Forelimb muscle (tissue), 1 donor: ENCODE measurements around the gene TMED10. TPM values are rescaled to one million over a fixed set of nuclear protein-coding genes. Genes with fewer than 3 reads are reported as not detected.
"Not testable (repeated sequence)": the region's sequence is repeated elsewhere in the genome, so short reads cannot be mapped to it uniquely, and the experiment has no call there.

ENCODE experiments used
- DNase-seq: peaks from one replicate; pipeline ENCODE4 v3.0.0-alpha.2; 2013; ENCODE audit warnings: low read depth
- polyA plus RNA-seq: library from polyadenylated mRNA; unstranded; fragments of 120-200 nt; gene quantifications from one replicate; pipeline ENCODE4 v1.2.1, GENCODE V29; 2013; ENCODE audit not compliant: insufficient read length

Gene TMED10
- polyA plus RNA-seq, 1 donor, result 114 TPM

DNA sequence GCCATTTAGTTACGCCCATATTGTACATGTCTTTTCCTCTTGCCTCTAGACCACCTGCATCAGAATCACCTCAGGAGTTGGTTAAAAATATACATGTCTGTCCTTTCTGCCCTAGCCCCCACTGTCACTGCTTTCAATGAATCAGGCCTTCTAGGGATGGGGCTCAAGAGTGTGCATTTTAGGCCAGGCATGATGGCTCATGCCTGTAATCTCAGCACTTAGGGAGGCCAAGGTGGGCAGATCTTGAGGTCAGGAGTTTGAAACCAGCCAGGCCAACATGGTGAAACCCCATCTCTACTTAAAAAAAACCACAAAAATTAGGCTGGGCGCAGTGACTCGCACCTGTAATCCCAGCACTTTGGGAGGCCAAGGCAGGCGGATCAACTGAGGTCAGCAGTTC is 13.6 kb upstream of the TMED10 start:
- DNase-seq, result no peak

DNA sequence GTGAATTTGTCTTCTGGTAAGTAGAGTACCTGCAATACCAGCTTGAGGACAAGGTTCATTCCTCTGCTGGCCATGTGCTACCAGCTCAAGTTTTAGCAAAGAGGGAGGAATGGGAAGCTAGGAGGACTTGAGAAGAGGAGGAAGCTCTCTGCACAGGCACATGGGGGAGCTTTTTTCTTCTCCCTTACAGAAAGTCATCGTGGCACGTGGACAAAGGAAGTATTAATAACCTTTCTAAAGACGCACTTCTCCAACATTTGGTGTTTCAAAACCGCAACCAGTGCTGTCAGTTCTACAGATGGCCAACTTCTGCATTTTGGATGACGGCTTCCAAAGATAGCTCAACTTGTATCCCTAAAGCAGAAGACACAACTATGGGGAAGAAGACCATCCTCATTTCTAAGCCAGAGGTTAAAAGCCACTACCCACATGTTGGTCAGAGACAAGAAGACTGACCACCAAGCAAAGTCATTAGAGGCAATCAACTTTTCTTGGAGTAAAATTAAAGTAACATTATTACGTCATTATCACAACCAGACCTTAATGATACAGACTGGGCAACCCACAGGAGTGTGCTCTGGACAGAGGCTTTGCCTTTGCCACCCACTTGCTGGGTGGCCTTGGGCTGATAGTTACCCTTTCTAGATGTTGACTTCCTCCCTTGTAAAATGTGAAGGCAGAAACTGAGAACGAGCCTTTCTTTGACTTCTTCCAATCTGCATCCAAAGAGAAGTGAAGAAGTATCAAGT is 12.3 kb upstream of the TMED10 start:
- peak; percentile 45 for DNase-seq

DNA sequence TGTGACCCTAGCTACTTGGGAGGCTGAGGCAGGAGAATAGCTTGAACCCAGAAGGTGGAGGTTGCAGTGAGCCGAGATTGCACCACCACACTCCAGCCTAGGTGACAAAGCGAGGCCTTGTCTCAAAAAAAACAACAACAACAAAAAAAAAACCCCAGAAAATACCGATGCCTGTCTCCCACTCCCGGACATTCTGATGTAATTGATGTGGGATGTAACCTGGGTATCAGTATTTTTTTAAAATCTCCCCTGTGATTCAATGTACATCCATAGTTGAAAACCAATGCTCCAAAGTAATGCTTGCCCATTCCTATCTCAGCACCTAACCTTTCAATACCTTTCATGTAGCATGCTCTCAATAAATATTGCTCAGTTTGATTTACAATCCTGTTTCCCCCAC is 11.7 kb upstream of the TMED10 start:
- DNase-seq, result no peak

DNA sequence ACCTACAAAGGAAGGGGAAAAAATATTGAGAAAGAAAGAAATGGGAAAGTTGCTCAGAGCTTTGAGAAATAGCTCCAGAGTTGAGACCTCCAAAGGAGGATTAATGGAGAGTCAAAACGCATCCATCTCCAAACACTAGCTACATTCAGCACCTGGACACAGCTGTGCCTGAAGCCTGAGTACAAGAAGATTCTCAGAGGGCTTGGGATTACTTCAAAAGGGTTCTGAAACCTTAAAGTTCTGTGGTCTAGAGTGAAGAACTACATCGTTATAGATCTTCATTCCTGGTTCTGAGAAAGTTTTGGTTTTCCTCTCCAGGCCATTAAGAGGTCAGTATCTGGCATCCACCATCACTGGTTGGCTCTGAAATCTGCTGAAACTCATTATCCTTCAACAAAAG is 10.5 kb upstream of the TMED10 start:
- DNase-seq, result no peak

DNA sequence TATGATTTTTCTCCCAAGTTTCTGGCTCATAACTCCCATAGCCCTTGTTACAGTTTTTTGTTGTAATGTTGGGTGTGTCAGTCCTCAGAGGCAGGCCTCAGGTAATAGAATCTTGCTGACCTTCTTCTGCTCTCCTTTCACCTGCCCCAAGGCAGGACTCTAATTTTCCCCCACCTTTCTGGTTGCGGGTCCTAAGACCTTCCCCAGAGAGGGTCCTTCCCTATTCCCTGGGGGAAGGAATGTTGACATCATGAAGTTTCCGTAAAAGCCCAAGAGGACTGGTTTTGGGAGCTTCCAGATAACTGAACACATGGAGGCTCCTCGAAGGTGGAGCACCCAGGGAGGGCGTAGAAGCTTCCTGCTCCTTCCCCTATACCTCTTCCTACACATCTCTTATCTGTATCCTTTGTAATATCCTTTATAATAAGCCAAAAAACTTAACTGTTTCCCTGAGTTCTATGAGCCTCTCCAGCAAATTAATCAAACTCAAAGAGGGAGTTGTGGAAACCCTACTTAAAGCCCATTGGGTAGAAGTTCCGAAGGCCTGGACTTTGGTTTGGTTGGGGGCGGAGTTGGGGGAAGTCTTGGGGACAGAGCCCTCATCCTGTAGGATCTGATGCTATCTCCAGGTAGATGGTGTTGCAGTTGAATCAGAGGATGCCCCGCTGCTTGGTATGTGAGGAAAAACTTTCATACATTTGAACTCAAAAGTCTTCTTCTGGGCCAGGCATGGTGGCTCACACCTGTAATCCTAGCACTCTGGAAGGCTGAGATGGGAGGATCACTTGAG is 9.0 kb upstream of the TMED10 start:
- DNase-seq, result no peak

DNA sequence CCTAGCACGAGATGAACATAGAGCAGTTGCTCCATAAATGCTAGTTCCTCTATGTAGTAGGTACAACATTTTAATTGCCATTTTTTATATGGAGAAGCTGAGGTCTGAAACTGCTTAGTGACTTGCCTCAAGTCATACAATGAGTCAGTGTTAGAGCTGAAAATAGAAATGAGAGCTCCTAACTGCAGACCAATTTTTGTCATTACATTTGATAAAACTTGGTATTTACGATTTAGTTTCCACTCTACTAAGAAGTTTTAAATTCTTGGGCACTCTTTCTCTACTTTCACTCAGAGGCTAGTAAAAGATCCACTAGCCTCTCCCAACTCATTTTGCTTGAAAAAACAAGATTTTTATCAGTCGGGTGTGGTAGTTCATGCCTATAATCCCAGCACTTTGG is 8.1 kb upstream of the TMED10 start:
- no peak for DNase-seq

DNA sequence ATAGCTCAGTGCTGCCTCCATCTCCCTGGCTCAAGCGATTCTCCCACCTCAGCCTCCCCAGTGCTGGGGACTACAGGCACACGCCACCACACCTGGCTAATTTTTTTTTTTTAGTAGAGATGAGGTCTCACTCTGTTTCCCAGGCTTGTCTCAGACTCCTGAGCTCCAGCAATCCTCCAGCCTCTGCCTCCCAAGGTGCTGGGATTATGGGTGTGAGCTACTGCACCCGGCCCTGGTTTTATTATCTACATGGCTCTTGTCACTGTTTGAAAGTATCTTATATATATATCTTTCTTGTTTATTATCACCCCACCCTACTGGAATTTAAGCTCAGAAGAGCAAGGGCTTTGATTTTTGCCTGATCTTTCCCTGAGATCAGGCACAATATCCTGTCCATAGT is 7.6 kb upstream of the TMED10 start:
- no peak for DNase-seq

DNA sequence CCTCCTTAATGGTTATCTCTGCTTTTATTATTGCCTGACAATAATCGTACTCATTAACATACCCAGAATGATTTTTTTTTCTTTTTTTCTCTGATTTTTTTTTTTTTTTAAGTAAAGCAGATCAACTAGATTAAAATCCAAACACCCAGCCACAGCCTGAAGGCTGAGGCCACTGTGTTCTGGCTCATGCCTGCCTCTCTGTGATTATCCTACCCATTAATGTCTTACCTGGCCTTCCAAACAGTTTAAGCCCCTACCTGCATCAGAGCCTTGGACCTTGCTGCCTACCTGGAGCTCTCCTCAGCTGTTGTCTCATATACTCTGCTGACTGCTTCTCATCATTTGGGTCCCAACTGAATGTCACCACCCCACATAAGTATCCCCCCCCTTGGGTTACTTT is 6.8 kb upstream of the TMED10 start:
- DNase-seq, result no peak

DNA sequence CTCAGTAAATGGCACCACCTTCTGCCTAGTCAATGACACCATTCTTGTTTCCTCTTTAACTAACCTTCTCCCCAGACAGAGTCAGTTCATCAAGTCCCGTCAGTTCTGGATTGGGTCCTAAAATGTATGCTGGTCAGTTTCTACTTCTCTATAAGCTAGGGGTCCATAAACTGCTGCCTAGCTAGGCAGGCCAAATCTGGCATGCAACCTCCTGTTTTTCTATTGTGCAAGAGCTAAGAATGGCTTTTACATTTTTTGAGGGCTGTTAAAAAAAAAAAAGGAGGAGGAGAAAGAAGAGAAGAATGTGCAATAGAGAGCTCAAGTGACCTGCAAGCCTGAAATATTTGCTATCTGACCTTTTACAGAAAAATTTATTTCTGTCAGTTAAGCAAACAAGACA is 6.4 kb upstream of the TMED10 start:
- DNase-seq, result no peak

DNA sequence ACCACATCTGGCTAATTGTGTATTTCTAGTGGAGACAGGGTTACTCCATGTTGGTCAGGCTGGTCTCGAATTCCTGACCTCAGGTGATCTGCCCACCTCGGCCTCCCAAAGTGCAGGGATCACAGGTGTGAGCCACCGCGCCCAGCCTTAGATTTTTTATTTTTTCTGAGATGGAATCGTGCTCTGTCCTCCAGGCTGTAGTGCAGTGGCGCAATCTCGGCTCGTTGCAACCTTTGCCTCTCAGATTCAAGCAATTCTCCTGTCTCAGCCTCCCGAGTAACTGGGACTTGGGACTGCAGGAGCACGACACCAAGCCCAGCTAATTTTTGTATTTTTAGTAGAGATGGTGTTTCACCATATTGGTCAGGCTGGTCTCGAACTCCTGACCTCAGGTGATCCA is 5.8 kb upstream of the TMED10 start:
- DNase-seq, result not testable (repeated sequence)

DNA sequence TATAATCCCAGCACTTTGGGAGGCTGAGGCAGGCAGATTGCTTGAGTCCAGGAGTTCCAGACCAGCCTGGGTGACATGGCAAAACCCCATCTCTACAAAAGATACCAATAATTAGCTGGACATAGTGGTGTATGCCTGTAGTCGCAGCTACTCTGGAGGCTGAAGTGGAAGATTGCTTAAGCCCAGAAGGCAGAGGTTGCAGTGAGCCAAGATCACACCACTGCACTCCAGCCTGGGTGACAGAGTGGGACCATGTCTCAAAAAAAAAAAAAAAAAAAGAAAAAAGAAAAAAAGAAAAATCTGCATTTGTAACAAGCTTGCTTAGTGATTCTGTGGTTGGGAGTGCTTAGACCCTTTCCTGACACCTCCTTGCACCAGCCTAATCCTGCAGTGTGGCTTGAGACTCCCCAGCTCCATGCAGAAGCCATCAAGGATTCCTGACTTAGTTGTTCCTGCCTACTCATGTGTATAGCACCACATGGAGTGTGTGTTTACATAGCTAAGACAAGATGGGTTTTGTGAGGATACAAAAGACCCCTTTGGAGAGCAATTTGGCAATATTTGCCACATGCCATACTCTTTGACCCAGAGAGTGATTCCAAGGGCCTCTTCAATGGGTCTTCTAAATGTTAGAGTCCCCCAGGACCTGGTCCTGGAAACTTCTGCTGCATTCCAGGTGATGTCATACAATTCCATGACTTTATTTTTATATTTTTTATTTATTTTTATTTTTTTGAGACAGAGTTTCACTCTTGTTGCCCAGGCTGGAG is 5.1 kb upstream of the TMED10 start:
- DNase-seq, result no peak

DNA sequence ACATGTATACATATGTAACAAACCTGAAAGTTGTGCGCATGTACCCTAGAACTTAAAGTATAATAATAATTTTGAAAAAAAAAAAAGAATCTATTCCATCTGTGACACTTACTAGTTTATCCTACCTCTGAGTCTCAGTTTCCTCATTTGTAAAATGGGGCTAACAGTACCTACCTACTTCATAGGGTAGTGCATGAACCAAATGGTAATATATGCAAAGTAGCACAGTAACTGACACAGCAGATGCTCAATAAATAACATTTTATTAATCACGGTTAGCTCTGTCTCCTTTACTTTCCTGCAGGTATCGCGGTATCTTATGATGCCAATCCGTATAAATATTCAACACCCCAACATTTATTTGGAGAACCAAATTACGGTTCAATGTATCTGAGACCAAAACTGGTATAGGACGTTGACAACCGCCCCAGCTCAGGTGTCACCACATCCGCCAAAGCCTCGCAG is 703 bp downstream of the TMED10 start:
- DNase-seq, result no peak

DNA sequence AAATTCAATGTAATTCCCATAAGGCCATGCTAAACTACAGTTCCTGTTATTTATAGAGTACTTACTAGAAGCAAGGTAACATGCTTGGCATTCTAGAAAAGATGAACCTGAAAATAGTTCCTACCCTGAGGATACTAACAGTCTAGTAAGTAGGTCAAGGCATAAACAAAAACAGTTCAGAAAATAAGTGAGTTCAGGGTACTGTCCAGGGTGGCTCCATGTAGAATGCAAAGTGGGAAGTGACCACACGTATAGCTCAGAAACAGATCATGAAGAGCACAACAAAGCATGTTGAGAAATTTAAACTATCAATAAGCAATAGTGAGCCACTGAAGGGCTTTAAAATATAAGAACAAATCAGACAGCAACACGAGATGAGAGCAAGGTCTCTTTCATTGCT is 2.3 kb downstream of the TMED10 start:
- no peak for DNase-seq

DNA sequence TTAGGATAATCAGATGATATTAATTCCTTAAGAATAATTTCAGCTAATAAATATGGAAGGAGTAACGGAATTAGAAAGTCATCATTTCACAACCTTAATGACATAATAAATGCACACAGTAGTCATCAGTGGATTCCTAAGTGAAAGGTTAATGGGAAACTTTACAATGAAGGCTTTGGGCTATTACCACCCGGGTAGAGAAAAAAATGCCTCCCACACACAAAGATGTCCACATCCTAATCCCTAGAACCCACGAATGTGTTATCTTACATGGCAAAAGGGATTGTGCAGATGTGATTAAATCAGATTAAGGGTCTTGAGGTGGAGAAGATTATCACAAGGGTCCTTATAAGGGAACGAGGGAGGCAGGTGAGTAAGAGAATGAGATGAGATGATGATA is 5.6 kb downstream of the TMED10 start:
- DNase-seq, result no peak

DNA sequence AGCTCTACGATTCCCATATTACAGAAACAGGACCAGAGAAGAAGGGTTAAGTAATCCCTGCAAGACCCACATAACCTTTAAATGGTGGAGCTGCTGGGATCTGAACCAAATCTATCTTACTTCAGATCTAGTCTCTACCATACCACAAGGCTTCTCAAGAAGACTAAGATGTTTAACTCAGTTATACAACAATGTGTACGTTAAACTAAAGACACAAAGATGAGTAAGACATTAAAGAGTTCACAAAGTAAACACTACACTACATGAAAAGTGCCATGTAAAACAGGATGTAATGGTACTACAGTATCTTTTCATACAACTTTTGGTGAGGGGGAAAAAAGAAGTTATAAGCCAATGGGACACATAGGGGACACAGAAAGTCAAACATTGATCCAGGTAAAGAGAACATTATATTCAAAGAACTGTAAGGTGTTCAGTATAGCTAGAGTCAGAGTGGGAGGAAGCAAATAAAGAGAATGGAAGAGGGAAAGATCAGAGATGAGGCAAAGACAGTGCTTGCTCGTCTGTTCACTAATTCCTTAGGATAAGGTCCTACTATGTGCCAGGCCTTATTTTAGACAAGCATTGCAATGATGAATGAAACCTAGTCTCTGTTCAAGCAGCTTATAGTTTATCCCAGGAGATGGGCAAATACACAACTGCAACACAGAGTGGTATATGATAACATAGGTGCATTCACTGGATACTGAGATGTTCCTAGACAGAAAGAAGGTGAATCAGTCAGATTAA is 7.7 kb downstream of the TMED10 start:
- DNase-seq, result no peak

DNA sequence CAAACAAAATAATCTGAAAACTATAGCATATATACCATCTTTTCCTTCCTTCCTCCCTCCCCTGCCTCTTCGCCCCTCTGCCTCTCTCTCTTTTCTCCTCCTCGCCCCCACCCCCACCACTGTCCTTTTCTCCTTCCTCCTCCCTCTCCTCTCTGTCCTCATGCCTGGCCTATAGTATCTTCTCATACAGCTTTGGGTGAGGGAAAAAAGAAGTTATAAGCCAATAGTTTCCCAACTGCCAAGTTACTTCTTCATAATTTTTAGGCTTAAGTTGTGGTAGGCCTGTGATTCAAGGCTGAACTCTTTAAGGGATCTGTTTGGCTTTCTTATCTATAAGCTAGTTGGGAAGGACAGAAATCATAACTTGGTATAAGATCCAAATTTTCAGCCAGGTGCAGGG is 9.1 kb downstream of the TMED10 start:
- no peak for DNase-seq

DNA sequence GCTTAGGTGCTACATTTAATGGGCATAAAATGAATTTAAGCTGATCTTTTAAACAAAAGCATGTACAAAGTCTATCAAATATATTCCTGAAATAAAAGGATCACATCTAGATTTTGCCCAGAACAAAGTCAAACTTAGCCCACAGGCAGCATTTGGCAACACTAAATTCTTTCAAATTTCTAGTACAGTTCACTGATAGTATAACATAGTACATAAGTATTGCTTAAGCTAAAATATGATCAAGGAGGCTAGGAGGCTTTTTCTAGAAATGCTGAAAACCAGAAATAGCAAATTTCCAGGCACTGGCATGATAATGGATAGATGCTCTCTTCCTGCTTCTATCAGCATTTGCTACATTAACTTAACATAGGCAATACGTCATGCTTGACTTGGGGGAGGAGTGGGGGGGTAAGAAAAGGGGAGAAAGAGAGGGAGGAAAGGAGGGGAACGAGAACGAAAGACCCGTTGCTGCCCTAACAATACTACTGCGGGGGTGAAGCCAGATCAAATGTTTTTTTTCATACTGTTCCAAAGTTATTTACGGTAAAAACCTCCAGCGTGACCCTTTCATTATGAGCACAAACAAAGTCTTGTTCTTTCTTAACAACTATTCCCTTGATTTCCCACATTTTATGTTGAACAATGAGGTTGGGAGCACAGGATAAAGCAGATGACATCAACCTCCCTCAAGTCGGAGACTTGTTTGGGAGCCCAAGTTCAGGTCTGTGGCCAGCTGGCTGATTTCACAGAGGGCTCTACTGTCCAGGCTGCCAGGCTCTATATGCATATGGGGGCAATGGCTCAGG is 10.6 kb downstream of the TMED10 start:
- DNase-seq, result no peak

DNA sequence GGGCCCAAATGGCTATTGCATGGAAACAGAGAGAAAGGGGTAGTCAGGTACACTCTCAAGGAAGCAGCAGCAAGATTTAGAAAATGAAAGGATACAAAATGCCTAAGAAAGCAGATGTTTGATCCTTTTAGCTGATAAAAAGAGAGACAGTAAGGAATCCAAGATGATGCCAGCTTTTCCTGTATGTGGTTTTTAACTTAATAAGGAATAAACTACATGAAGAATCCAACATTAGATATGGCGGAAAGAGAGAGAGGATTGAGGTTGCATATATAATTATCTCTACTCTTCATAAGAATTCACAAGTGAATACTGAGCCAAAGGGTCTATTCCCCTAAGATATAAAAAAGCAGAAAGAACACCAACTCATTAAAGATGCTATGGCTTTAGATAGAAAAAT is 11.6 kb downstream of the TMED10 start:
- DNase-seq, result no peak

DNA sequence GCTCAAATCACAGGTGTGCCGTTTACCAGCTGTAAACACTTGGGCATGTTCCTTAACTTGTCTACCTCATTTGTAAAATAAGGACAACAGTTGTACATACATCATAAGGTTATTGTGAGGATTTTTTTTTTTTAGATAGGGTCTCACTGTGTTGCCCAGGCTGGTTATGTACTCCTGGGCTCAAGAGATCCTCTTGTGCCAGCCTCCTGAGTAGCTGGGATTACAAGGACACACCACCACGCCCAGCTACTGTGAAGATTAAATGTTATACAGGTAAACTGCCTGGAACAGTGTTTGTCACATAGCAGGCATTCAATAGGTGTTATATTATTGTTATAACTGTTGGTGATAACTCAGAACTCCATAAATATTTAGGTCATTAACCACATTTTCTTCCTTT is 12.7 kb downstream of the TMED10 start:
- no peak for DNase-seq

DNA sequence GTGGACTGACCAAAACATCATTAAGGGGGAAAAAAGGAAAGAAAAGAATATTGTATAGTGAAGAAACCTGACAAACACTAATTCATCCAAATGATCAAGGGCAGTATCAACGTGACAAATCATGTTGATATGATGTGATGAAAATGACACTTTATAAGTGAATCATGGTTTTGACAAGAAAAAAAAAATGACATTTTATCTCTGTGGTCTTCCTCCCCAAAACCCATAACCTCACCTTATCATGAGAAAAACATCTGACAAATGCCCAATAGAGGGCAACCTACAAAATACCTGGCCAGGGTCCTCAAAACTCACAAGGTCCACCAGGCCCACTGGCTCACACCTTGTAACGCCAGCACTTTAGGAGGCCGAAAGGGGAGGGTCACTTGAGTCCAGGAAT is 13.8 kb downstream of the TMED10 start:
- no peak for DNase-seq
